SK-N-SH (cell line): Measurements from ENCODE around the gene LSM4. TPM values are rescaled to one million over a fixed set of nuclear protein-coding genes. Genes with fewer than 3 reads are reported as not detected.

ENCODE experiments used
- CTCF ChIA-PET: fragments of 300-600, 350-600 bp; formaldehyde crosslinking; extraction: SDS; loops from one replicate; lab custom pipeline; 2021; lab: Yijun Ruan, JAX
- POLR2A ChIA-PET: fragments of 350-600 bp; sonication (Branson Sonifier 250); formaldehyde crosslinking; extraction: SDS; loops from one replicate; lab custom pipeline; 2020; ENCODE audit warnings: antibody characterized with exemption, inconsistent platforms; lab: Yijun Ruan, JAX
- DNase-seq: peaks from one replicate; pipeline ENCODE4 v3.0.0; 2012
- H2AFZ ChIP-seq: fragments of 200-600 bp; sonication (generic); 2 replicates; pipeline ENCODE4 v1.8.1; 2016; ENCODE audit warnings: antibody characterized with exemption, mild to moderate bottlenecking, low read depth
- H3F3A ChIP-seq: fragments of 200-600 bp; sonication (generic); replicated peaks from 2 replicates; pipeline ENCODE3; 2016; ENCODE audit warnings: antibody characterized with exemption, mild to moderate bottlenecking; ENCODE audit not compliant: insufficient read depth
- H3K27ac ChIP-seq, 2 experiments: fragments of 200-500 bp in 1 of 2; fragments of 200-600 bp in 1 of 2; sonication (Bioruptor generic) in 1 of 2; sonication (generic), shearing (Covaris generic) in 1 of 2; 2 replicates each; pipeline versions ENCODE4 v1.5.1 to v1.6.1; 2014 to 2016; ENCODE audit warnings: low read depth in 2 of 2, inconsistent platforms in 1 of 2, low read length in 1 of 2, mild to moderate bottlenecking in 1 of 2, mixed read lengths in 1 of 2
- H3K27me3 ChIP-seq: fragments of 200-600 bp; sonication (generic), shearing (Covaris generic); 2 replicates; pipeline ENCODE4 v1.6.1; 2016; ENCODE audit warnings: mixed run types; ENCODE audit not compliant: insufficient read depth
- H3K36me3 ChIP-seq, 2 experiments: fragments of 200-500 bp in 1 of 2; fragments of 200-600 bp in 1 of 2; sonication (Bioruptor generic) in 1 of 2; sonication (generic) in 1 of 2; replicated peaks in 1 of 2; 2 replicates each; pipeline versions ENCODE3 to v1.5.1; 2014 to 2016; ENCODE audit warnings: low read length in 1 of 2, mild to moderate bottlenecking in 1 of 2; ENCODE audit not compliant: insufficient read depth in 2 of 2, control insufficient read depth in 1 of 2
- H3K4me1 ChIP-seq, 2 experiments: fragments of 200-500 bp in 1 of 2; fragments of 200-600 bp in 1 of 2; sonication (Bioruptor generic) in 1 of 2; sonication (generic), shearing (Covaris generic) in 1 of 2; 2 replicates each; pipeline versions ENCODE4 v1.5.1 to v1.6.1; 2014 to 2016; ENCODE audit warnings: low read depth in 1 of 2, low read length in 1 of 2, mixed run types in 1 of 2; ENCODE audit not compliant: insufficient read depth in 2 of 2, control insufficient read depth in 1 of 2
- H3K4me2 ChIP-seq: fragments of 200-600 bp; sonication (generic), shearing (Covaris generic); 2 replicates; pipeline ENCODE4 v1.6.1; 2017; ENCODE audit warnings: mixed run types
- H3K4me3 ChIP-seq, 2 experiments: fragments of 200-500 bp in 1 of 2; fragments of 200-600 bp in 1 of 2; sonication (Bioruptor generic) in 1 of 2; sonication (generic), shearing (Covaris generic) in 1 of 2; 2 replicates each; pipeline versions ENCODE4 v1.5.1 to v1.8.1; 2014 to 2016; ENCODE audit warnings: low read depth in 2 of 2, inconsistent platforms in 1 of 2, low read length in 1 of 2, mild to moderate bottlenecking in 1 of 2, mixed read lengths in 1 of 2, moderate library complexity in 1 of 2
- H3K79me2 ChIP-seq: fragments of 200-600 bp; sonication (generic); 2 replicates; pipeline ENCODE4 v1.8.1; 2017; ENCODE audit warnings: mild to moderate bottlenecking; ENCODE audit not compliant: insufficient read depth
- H3K9ac ChIP-seq: fragments of 200-600 bp; sonication (generic); 2 replicates; pipeline ENCODE4 v1.6.1; 2017; ENCODE audit warnings: mixed run types
- H3K9me2 ChIP-seq: fragments of 200-600 bp; sonication (generic); 2 replicates; pipeline ENCODE4 v1.6.1; 2017; ENCODE audit warnings: mixed run types
- H3K9me3 ChIP-seq: fragments of 200-600 bp; sonication (generic); 2 replicates; pipeline ENCODE4 v1.6.1; 2017; ENCODE audit warnings: mixed run types, mild to moderate bottlenecking, moderate library complexity
- H4K20me1 ChIP-seq: fragments of 200-600 bp; sonication (generic); 2 replicates; pipeline ENCODE4 v1.6.1; 2017; ENCODE audit warnings: mild to moderate bottlenecking, mixed run types; ENCODE audit not compliant: insufficient read depth
- CHD2 ChIP-seq: fragments of 150-350 bp; IDR thresholded peaks from 2 replicates; pipeline ENCODE4 v1.6.1; 2018; ENCODE audit warnings: low read length; ENCODE audit not compliant: partially characterized antibody
- ELF1 ChIP-seq: IDR thresholded peaks from 2 replicates; pipeline ENCODE4 v1.4.0; 2012
- EZH2phosphoT487 ChIP-seq: fragments of 200-600 bp; sonication (generic); IDR thresholded peaks from 2 replicates; pipeline ENCODE4 v1.6.1; 2017; ENCODE audit warnings: low read depth, mixed run types, mild to moderate bottlenecking, antibody characterized with exemption, moderate library complexity, borderline replicate concordance
- FOSL2 ChIP-seq: IDR thresholded peaks from 2 replicates; pipeline ENCODE4 v1.4.0; 2012; ENCODE audit warnings: low read depth, mild to moderate bottlenecking, moderate library complexity, borderline replicate concordance
- FOXJ3 ChIP-seq: sonication (generic); formaldehyde crosslinking; IDR thresholded peaks from 2 replicates; pipeline ENCODE4 v1.5.1; 2020; ENCODE audit warnings: mild to moderate bottlenecking, missing genetic modification reagents
- FOXM1 ChIP-seq: IDR thresholded peaks from 2 replicates; pipeline ENCODE4 v1.4.0; 2012; ENCODE audit warnings: low read depth, mild to moderate bottlenecking
- GATA2 ChIP-seq: sonication (generic); formaldehyde crosslinking; IDR thresholded peaks from 2 replicates; pipeline ENCODE4 v1.5.0; 2020; ENCODE audit warnings: mild to moderate bottlenecking, missing genetic modification reagents
- JUND ChIP-seq: IDR thresholded peaks from 2 replicates; pipeline ENCODE4 v1.4.0; 2012
- MEF2A ChIP-seq: IDR thresholded peaks from 2 replicates; pipeline ENCODE4 v1.4.0; 2012; ENCODE audit warnings: low read depth, borderline replicate concordance
- NFIC ChIP-seq: IDR thresholded peaks from 2 replicates; pipeline ENCODE4 v1.4.0; 2012; ENCODE audit warnings: borderline replicate concordance
- POLR2AphosphoS5 ChIP-seq: IDR thresholded peaks from 2 replicates; pipeline ENCODE4 v1.6.1; 2012; ENCODE audit warnings: low read depth, low read length
- RAD21 ChIP-seq: IDR thresholded peaks from 2 replicates; pipeline ENCODE4 v1.6.1; 2012; ENCODE audit warnings: mild to moderate bottlenecking, low read length
- RCOR1 ChIP-seq: fragments of 150-350 bp; IDR thresholded peaks from 2 replicates; pipeline ENCODE4 v1.6.1; 2017; ENCODE audit warnings: antibody characterized with exemption, low read length
- RXRA ChIP-seq: IDR thresholded peaks from 2 replicates; pipeline ENCODE4 v1.4.0; 2012; ENCODE audit warnings: low read depth, mild to moderate bottlenecking, borderline replicate concordance
- SIN3A ChIP-seq: IDR thresholded peaks from 2 replicates; pipeline ENCODE4 v1.6.1; 2012; ENCODE audit warnings: low read depth, mild to moderate bottlenecking, low read length, moderate library complexity, borderline replicate concordance
- TAF1 ChIP-seq: IDR thresholded peaks from 2 replicates; pipeline ENCODE4 v1.6.1; 2012; ENCODE audit warnings: low read depth, mild to moderate bottlenecking, low read length, moderate library complexity, borderline replicate concordance
- USF2 ChIP-seq: fragments of 150-350 bp; IDR thresholded peaks from 2 replicates; pipeline ENCODE4 v1.6.1; 2017; ENCODE audit warnings: antibody characterized with exemption, low read length, low read depth, borderline replicate concordance
- WGBS: methylation state at CpG from one replicate; pipeline ENCODE4 v1.1.6; 2017; ENCODE audit warnings: low lambda C conversion rate; 5-methylcytosine and 5-hydroxymethylcytosine counted together
- polyA plus RNA-seq, 3 experiments: library from polyadenylated mRNA; depleted of rRNA; stranded (reverse); fragments of >200 nt; gene quantifications; 2 replicates each; pipeline ENCODE4 v1.2.3, GENCODE V29; 2012
- TF ChIP-seq, protein P1 (sequence below): IDR thresholded peaks from 2 replicates; pipeline ENCODE4; 2012
- TF ChIP-seq, protein P2 (sequence below): fragments of 150-350 bp; IDR thresholded peaks from 2 replicates; pipeline ENCODE4 v1.6.1; 2016; ENCODE audit warnings: mild to moderate bottlenecking, low read depth, low read length

The LSM4 gene
- polyA plus RNA-seq, 1 of the 3 experiments (the other 2 are of a cell fraction): 277 TPM

- TF ChIP-seq, protein P1, sequence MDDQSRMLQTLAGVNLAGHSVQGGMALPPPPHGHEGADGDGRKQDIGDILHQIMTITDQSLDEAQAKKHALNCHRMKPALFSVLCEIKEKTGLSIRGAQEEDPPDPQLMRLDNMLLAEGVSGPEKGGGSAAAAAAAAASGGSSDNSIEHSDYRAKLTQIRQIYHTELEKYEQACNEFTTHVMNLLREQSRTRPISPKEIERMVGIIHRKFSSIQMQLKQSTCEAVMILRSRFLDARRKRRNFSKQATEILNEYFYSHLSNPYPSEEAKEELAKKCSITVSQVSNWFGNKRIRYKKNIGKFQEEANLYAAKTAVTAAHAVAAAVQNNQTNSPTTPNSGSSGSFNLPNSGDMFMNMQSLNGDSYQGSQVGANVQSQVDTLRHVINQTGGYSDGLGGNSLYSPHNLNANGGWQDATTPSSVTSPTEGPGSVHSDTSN: no peak
- TF ChIP-seq RAD21 (no peak), MEF2A (no peak), TAF1 (no peak), GATA2 (CRISPR knock-in tag) (no peak), USF2 (no peak), RXRA (no peak)
Observed at GRCh38 chr19:18290302-18291018, 32.4 kb downstream of the LSM4 start (continued).

- CTCF ChIA-PET: interaction anchor here (5.1 kb wide), 1 partner anchor 9 kb away, joined by 67 read pairs; the partner anchor contains the start of gene JUND
- POLR2A ChIA-PET: interaction anchor here (1.3 kb wide), 1 partner anchor 33 kb away, joined by 4 read pairs; the partner anchor contains the start of gene LSM4
Observed at GRCh38 chr19:18289471-18290301, 33.2 kb downstream of the LSM4 start.

More at GRCh38 chr19:18289471-18290301, 33.2 kb downstream of the LSM4 start:
- Histone ChIP-seq H3K9ac (no peak overlapping the region), H3K9me2 (no peaks in the 10 kb centered on the region), H3K27me3 (no peaks in the 10 kb centered on the region), H4K20me1 (no peaks in the 10 kb centered on the region), H2AFZ (no peak overlapping the region), H3K36me3 (no peaks in the 10 kb centered on the region), H3K79me2 (no peaks in the 10 kb centered on the region), H3K27ac (no peak overlapping the region), H3K4me2 (no peak overlapping the region), H3K9me3 (no peaks in the 10 kb centered on the region), H3K4me3 (no peak overlapping the region), H3K4me1 (peaks cover 8 to 19% of the 10 kb centered on the region in 2 experiments; a peak in 2 of 4 replicates), H3F3A (peaks cover 22% of the 10 kb centered on the region)
- no peak for DNase-seq
- TF ChIP-seq EZH2phosphoT487 (no peak), CHD2 (no peak), JUND (no peak), ELF1 (no peak), FOSL2 (no peak), SIN3A (no peak), RCOR1 (no peak), FOXJ3 (CRISPR knock-in tag) (no peak), POLR2AphosphoS5 (no peak), NFIC (no peak), FOXM1 (no peak)
- TF ChIP-seq, protein P2, sequence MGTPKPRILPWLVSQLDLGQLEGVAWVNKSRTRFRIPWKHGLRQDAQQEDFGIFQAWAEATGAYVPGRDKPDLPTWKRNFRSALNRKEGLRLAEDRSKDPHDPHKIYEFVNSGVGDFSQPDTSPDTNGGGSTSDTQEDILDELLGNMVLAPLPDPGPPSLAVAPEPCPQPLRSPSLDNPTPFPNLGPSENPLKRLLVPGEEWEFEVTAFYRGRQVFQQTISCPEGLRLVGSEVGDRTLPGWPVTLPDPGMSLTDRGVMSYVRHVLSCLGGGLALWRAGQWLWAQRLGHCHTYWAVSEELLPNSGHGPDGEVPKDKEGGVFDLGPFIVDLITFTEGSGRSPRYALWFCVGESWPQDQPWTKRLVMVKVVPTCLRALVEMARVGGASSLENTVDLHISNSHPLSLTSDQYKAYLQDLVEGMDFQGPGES: no peak
- 90% methylated on average over 11 of the region's 12 CpGs for WGBS
